Panc1 (cell line): ENCODE results near the gene PRRC2C.

Experiments used
- POLR2AphosphoS5 ChIP-seq: IDR thresholded peaks from 2 replicates; pipeline ENCODE4 v1.6.1; 2012; ENCODE audit warnings: mild to moderate bottlenecking, low read depth, low read length, moderate library complexity
- SIN3A ChIP-seq: IDR thresholded peaks from 2 replicates; pipeline ENCODE4 v1.6.1; 2012; ENCODE audit warnings: low read depth, mild to moderate bottlenecking, low read length, moderate library complexity, borderline replicate concordance; ENCODE audit not compliant: insufficient read depth
- TCF7L2 ChIP-seq: IDR thresholded peaks from 2 replicates; pipeline ENCODE4 v1.6.1; 2011; ENCODE audit warnings: mild to moderate bottlenecking, low read depth, low read length, inconsistent platforms
- TF ChIP-seq, protein P1 (sequence below): fragments of 450-650 bp; IDR thresholded peaks from 2 replicates; pipeline ENCODE4 v1.5.1; 2017; ENCODE audit warnings: mild to moderate bottlenecking
- TF ChIP-seq, protein P2 (sequence below), 2 experiments: IDR thresholded peaks; 2 replicates each; pipeline ENCODE4 v1.6.1; 2011 to 2012; ENCODE audit warnings: low read depth in 2 of 2, control low read depth in 1 of 2, low read length in 1 of 2, mild to moderate bottlenecking in 1 of 2, moderate library complexity in 1 of 2; ENCODE audit not compliant: insufficient read depth in 1 of 2

DNA sequence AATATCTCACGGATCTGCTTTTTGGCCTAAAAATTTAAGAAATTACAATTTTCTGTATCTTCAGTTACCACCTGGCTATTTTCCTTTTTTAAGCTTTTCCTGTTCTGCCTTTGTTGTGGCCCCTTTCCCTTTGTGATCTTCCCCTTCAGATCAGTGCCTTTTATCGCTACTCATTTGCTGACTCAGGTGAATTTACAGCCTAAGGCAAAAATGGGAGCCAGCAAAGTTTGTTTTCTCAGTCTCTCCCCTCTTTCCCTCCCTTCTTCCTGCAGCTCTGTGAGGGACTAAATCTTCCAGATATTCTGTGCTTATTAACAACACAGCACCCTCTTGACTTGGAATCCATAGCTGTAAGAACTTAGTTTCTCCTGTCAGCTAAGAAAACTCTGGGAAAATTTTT lies 5.3 kb upstream of the PRRC2C start:
- TF ChIP-seq, protein P1, sequence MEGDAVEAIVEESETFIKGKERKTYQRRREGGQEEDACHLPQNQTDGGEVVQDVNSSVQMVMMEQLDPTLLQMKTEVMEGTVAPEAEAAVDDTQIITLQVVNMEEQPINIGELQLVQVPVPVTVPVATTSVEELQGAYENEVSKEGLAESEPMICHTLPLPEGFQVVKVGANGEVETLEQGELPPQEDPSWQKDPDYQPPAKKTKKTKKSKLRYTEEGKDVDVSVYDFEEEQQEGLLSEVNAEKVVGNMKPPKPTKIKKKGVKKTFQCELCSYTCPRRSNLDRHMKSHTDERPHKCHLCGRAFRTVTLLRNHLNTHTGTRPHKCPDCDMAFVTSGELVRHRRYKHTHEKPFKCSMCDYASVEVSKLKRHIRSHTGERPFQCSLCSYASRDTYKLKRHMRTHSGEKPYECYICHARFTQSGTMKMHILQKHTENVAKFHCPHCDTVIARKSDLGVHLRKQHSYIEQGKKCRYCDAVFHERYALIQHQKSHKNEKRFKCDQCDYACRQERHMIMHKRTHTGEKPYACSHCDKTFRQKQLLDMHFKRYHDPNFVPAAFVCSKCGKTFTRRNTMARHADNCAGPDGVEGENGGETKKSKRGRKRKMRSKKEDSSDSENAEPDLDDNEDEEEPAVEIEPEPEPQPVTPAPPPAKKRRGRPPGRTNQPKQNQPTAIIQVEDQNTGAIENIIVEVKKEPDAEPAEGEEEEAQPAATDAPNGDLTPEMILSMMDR, result no peak
- no peak for TF ChIP-seq POLR2AphosphoS5
- no peak for TF ChIP-seq SIN3A
- TF ChIP-seq, protein P2, sequence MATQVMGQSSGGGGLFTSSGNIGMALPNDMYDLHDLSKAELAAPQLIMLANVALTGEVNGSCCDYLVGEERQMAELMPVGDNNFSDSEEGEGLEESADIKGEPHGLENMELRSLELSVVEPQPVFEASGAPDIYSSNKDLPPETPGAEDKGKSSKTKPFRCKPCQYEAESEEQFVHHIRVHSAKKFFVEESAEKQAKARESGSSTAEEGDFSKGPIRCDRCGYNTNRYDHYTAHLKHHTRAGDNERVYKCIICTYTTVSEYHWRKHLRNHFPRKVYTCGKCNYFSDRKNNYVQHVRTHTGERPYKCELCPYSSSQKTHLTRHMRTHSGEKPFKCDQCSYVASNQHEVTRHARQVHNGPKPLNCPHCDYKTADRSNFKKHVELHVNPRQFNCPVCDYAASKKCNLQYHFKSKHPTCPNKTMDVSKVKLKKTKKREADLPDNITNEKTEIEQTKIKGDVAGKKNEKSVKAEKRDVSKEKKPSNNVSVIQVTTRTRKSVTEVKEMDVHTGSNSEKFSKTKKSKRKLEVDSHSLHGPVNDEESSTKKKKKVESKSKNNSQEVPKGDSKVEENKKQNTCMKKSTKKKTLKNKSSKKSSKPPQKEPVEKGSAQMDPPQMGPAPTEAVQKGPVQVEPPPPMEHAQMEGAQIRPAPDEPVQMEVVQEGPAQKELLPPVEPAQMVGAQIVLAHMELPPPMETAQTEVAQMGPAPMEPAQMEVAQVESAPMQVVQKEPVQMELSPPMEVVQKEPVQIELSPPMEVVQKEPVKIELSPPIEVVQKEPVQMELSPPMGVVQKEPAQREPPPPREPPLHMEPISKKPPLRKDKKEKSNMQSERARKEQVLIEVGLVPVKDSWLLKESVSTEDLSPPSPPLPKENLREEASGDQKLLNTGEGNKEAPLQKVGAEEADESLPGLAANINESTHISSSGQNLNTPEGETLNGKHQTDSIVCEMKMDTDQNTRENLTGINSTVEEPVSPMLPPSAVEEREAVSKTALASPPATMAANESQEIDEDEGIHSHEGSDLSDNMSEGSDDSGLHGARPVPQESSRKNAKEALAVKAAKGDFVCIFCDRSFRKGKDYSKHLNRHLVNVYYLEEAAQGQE (IDR thresholded peaks at IDR 0.05; ENCODE audit: insufficient read depth in 1 of 2, low read depth in 2 of 2, low read length in 1 of 2), result no peak
- no peak for TF ChIP-seq TCF7L2
